GM10248 (cell line): ENCODE data around the gene DOCK1.

ENCODE experiments used
- CTCF ChIA-PET: fragments of 300-600 bp; sonication (Branson Sonifier 250); formaldehyde crosslinking; extraction: SDS; loops from one replicate; lab custom pipeline; 2021; ENCODE audit warnings: antibody characterized with exemption; lab: Yijun Ruan, JAX
- POLR2A ChIA-PET: fragments of 350-650 bp; sonication (Branson Sonifier 250); formaldehyde crosslinking; extraction: SDS; loops from one replicate; lab custom pipeline; 2020; ENCODE audit warnings: antibody characterized with exemption; lab: Yijun Ruan, JAX
- DNase-seq: peaks from one replicate; pipeline ENCODE4 v3.0.0; 2012; ENCODE audit errors: extremely low spot score
- TF ChIP-seq, protein P1 (sequence below): IDR thresholded peaks from 2 replicates; pipeline ENCODE4 v1.5.1; 2012; ENCODE audit warnings: mild to moderate bottlenecking, low read depth; ENCODE audit errors: extremely low read depth, missing control alignments, control extremely low read depth

The DOCK1 gene

DNA sequence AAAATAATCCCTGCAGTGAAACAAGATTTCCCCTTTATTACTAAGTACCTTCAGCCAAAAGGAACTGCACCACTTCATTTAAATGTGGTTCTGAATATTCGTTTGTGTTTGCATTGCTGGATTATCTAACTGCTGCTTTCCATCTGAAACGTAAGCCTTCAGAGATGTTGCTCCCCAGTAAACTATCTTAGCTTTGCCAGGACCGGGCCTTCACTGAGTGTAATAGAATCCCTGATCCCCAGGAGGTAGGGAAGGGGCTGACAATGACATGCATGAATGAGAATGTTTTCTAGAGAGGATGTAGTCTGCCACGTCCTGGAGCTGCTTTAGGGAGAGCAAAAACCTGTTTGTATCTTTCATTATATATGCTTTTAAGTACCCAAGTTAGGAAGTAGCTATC is 310.6 kb downstream of the DOCK1 start:
- no peak for DNase-seq
- TF ChIP-seq, protein P1, sequence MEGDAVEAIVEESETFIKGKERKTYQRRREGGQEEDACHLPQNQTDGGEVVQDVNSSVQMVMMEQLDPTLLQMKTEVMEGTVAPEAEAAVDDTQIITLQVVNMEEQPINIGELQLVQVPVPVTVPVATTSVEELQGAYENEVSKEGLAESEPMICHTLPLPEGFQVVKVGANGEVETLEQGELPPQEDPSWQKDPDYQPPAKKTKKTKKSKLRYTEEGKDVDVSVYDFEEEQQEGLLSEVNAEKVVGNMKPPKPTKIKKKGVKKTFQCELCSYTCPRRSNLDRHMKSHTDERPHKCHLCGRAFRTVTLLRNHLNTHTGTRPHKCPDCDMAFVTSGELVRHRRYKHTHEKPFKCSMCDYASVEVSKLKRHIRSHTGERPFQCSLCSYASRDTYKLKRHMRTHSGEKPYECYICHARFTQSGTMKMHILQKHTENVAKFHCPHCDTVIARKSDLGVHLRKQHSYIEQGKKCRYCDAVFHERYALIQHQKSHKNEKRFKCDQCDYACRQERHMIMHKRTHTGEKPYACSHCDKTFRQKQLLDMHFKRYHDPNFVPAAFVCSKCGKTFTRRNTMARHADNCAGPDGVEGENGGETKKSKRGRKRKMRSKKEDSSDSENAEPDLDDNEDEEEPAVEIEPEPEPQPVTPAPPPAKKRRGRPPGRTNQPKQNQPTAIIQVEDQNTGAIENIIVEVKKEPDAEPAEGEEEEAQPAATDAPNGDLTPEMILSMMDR, result no peak
- CTCF ChIA-PET, result no interaction called here
- POLR2A ChIA-PET, result no interaction called here

DNA sequence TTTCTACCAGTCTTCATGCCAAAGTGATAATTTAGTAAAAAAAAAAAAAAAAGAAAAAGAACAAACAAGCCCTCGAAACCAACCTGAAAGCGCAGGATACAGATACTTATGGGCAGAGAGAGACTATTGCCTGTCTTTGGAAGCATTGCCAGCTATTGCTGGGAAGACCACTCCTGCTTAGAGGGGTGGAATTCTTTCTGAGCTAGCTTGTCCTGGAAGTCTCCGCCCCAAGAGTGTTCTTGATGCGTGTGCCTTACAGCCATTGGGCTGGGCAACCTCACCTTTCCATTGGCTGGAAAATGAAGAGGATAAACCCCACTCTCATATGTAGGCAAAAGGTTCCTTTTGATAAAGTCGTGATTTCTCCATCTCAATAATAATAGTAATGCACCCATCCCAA is 311.0 kb downstream of the DOCK1 start:
- POLR2A ChIA-PET, result no interaction called here
- TF ChIP-seq, protein P1, result no peak
- DNase-seq, result no peak
- CTCF ChIA-PET, result no interaction called here

DNA sequence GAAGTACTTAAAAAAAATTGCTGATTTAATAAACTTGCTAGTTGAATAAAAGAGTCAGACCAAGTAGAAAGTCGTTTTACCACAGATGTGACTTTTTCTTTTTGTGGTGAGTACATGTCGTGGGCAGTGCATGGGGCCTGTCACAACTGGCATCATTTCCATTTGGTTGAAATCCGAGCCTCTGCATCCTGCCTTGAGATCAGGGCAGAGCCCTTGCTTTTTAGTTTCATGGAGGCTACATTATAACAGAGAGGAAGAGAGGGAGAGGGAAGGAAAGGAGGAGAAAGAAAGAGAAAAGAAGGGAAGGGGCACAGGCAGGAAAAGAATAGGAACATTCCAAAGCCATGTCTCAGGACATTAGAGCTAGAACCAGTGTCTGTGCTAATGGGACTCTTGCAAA is 311.6 kb downstream of the DOCK1 start:
- POLR2A ChIA-PET, result no interaction called here
- TF ChIP-seq, protein P1, result no peak
- no peak for DNase-seq
- CTCF ChIA-PET, result no interaction called here

DNA sequence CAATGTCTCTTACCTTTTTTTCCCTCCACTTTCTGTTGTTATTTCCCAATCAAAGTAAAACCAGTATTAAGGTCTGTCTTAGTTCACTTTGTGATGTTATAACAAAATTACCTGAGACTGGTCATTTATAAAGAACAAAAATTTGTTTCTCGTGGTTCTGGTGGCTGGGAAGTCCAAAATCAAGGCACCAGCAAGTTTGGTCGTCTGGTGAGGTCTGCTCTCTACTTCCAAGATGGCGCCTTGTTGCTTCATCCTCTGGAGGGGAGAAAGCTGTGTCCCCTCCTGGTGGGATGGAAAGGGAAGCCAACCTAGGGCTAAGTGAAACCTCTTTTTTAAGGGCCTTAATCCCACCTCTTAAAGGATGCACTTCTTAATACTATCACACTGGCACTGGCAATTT is 313.4 kb downstream of the DOCK1 start:
- ChIA-PET CTCF (no interaction called here), POLR2A (no interaction called here)
- TF ChIP-seq, protein P1, result no peak
- DNase-seq, result no peak

DNA sequence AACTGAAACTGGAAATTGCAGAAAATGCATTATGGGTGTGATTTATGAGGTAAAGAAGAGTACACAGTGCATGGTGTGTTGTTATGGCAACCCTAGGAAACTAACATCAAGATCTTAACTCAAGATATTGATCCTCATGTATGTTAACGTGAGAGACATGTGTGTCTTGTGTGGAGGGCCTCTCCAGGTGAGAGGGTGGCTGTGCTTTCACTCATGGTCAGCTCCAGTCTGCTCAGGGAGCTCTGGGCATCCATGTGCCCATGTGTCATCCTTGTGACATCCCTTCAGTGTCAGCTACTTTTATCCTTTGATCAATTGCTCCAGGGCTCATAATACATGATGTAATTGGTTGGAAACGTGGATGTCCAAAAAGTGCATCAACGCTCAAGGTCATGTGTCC is 316.1 kb downstream of the DOCK1 start:
- ChIA-PET CTCF (interaction anchor here (1.2 kb wide), 1 partner anchor 16 kb away, joined by 3 read pairs; no protein-coding TSS in a partner anchor), POLR2A (no interaction called here)
- TF ChIP-seq, protein P1, result no peak
- DNase-seq, result no peak

DNA sequence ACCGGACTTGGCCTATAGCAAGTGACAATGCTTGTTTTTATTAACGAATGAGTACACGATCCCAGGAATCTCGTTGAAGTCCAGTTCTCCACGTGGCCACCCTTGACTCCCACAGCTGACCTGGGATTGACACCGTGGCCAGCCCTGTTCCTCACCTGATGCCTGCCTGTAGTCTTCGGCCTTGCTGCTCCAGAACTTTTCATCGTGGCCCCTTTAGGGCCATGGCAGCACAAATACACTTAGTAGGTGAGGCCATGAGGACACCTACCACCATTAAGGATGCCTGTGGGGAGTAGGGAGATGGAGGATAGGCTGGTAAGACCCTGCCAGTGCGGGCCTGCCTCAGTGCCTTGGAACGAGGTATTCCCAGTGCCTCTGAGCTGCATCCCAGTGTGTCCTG is 321.8 kb downstream of the DOCK1 start:
- ChIA-PET POLR2A (no interaction called here), CTCF (no interaction called here)
- TF ChIP-seq, protein P1, result no peak
- DNase-seq, result no peak

DNA sequence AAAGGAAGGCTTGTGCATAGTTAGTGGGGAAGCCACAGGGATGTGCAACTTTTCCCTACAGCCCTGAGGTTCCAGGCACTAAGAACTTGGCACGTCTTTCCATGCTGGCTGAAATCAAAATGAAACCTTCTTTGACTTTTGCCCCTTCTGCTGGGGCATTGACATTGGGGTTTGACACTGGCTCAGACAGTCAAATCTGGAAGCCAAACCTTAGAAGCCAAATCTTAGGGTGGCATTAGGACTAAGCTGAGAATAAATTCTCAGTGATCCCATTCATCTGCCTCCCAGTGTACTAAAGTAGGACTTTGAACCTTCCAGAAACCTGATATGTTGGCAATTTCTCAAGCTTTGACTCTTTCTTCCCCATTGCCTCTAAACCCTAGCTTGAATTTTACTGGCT is 322.4 kb downstream of the DOCK1 start:
- CTCF ChIA-PET, result no interaction called here
- TF ChIP-seq, protein P1, result no peak
- no peak for DNase-seq
- POLR2A ChIA-PET, result no interaction called here
